Measurements from ENCODE around the gene DEUP1. TPM values are rescaled to one million over a fixed set of nuclear protein-coding genes. Genes with fewer than 3 reads are reported as not detected.

Gene DEUP1
- total and polyA plus RNA-seq, 9 of the 15 experiments (the other 6 are each of a cell fraction or from before 2014, with no cell fraction given) = 1.4 to 10.9 (median 9.3) TPM

DNA sequence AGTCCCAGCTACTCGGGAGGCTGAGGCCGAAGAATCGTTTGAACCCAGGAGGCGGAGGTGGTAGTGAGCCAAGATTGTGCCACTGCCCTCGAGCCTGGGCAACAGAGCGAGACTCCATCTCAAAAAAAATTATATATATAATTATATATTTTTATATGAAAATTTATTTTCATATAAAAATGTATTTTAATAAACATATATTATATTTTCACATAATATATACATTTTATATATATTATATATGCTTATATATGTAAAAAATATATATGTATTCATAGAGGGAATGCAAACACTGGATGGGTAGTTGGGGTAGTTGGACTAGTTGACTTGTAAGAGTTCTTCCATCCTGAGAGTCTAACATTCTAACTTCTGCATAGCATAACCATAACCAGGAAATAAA is 20.3 kb downstream of the DEUP1 start:
- Histone ChIP-seq H3K27me3 (ENCODE audit: control insufficient read depth in 2 of 2, insufficient read depth in 2 of 2, low read length in 2 of 2) (no peaks in the 10 kb centered on the region), H3K4me2 (ENCODE audit: insufficient read depth, low read length) (no peak overlapping the region), H3K79me2 (ENCODE audit: control insufficient read depth, insufficient read depth, low read length) (no peaks in the 10 kb centered on the region), H3K27ac (ENCODE audit: extremely low read depth, low read depth, low read length) (no peak overlapping the region), H2AFZ (ENCODE audit: low read depth, low read length) (no peak overlapping the region), H3K9me1 (ENCODE audit: control insufficient read depth, insufficient read depth, low read length) (no peaks in the 10 kb centered on the region), H3K4me3 (no peak overlapping the region), H3K9me3 (replicated peaks; ENCODE audit: control insufficient read depth, insufficient read depth, low read depth, low read length) (no peaks in the 10 kb centered on the region; the same call in 1 of the 2 replicates), H3K4me1 (replicated peaks in 1 of 2; ENCODE audit: control insufficient read depth in 2 of 2, insufficient read depth in 2 of 2, low read length in 2 of 2) (0 out of 5 replicates have a peak, but pooled peaks cover 0 to 6% of the 10 kb centered on the region in 2 experiments), H3K9ac (ENCODE audit: insufficient read depth in 1 of 2, low read depth in 2 of 2, low read length in 2 of 2) (no peak overlapping the region), H4K20me1 (replicated peaks; ENCODE audit: control insufficient read depth, insufficient read depth, low read length) (no peaks in the 10 kb centered on the region), H3K36me3 (ENCODE audit: control insufficient read depth, insufficient read depth, low read length) (no peaks in the 10 kb centered on the region)
- TF ChIP-seq PCBP1 (IDR thresholded peaks at IDR 0.05; ENCODE audit: low read depth, low read length, poor library complexity, severe bottlenecking) (no peak), ZFP36 (IDR thresholded peaks at IDR 0.05; ENCODE audit: low read depth, low read length, partially characterized antibody) (no peak), PREB (CRISPR knock-in tag; IDR thresholded peaks at IDR 0.05) (no peak), ZNF347 (CRISPR knock-in tag; IDR thresholded peaks at IDR 0.05; ENCODE audit: low read depth) (no peak), NCOA6 (IDR thresholded peaks at IDR 0.05) (no peak), GATAD2A (IDR thresholded peaks at IDR 0.05) (no peak), CHD1 (IDR thresholded peaks at IDR 0.05; ENCODE audit: low read length) (no peak), FIP1L1 (IDR thresholded peaks at IDR 0.05; ENCODE audit: low read depth, low read length, poor library complexity, severe bottlenecking) (no peak)
- intact Hi-C loops (cut with micrococcal nuclease) = no loop called here
- ATAC-seq (no peak), FAIRE-seq (no peak), DNase-seq (ENCODE audit: extremely low read depth in 1 of 4, low spot score in 3 of 4) (no peak)
- in situ Hi-C loops (cut with MboI) = no loop called here
- ChIA-PET CTCF (ENCODE audit: low intra/inter-chr PET ratio) (no interaction called here), POLR2A (no interaction called here)
- BruUV-seq (replicated peaks) = no TSS peak
- WGBS (ENCODE audit: insufficient coverage, low coverage, missing lambda C conversion rate) = 46% methylated on average over 6 of the region's 6 CpGs
